HG03159 (cell line): Measurements from ENCODE around the gene TEX19.

Experiments used
- ATAC-seq: cut with Tn5 transposase; IDR thresholded peaks from one replicate; pipeline ENCODE4 v1.9.1; 2021; ENCODE audit warnings: mild to moderate bottlenecking, moderate library complexity; ENCODE audit not compliant: unreplicated experiment

TEX19 gene, protein sequence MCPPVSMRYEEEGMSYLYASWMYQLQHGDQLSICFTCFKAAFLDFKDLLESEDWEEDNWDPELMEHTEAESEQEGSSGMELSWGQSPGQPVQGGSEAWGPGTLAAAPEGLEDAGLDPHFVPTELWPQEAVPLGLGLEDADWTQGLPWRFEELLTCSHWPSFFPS

GRCh38 chr17:82358465-82359350 lies at the start of gene TEX19:
Gene TEX19, plus strand, starts transcription at chr17:82359247. Its CDS starts 2,904 bp downstream, at chr17:82362151.
- no peak for ATAC-seq

- no peak for ATAC-seq
Measured at GRCh38 chr17:82309656-82310570, 49.1 kb upstream of the TEX19 start.

DNA sequence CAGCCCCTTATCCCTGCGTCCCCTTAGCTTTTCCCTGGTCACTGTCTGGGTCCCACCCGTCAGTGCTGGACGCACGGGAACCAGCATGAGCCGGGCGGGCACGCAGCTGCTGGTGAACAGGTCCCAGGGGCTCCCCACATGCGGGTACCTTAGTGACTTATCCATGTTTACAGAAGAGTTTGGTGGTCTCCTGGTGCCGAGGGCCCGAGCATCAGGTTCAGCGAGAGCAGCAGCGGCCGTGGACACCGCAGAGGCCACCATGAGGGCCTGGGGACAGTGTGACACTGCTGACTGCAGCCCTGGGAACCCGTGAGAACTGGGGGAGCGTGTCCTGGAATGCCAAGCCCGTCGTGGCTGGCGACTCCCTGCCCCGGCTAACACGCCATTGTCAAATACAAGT lies 48.2 kb upstream of the TEX19 start:
- ATAC-seq = no peak

DNA sequence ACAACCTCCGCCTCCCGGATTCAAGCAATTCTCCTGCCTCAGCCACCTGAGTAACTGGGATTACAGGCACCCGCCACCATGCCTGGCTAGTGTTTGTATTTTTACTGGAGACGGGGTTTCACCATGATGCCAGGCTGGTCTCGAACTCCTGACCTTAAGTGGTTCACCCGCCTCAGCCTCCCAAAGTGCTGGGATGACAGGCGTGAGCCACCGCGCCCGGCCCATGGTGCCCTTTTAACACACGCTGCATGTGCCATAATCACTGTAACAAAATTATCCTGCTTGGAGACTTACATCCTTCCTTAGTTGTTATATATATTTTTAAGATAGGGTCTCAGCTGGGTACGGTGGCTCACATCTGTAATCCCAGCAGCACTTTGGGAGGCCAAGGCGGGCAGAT lies 47.1 kb upstream of the TEX19 start:
- ATAC-seq = no peak

DNA sequence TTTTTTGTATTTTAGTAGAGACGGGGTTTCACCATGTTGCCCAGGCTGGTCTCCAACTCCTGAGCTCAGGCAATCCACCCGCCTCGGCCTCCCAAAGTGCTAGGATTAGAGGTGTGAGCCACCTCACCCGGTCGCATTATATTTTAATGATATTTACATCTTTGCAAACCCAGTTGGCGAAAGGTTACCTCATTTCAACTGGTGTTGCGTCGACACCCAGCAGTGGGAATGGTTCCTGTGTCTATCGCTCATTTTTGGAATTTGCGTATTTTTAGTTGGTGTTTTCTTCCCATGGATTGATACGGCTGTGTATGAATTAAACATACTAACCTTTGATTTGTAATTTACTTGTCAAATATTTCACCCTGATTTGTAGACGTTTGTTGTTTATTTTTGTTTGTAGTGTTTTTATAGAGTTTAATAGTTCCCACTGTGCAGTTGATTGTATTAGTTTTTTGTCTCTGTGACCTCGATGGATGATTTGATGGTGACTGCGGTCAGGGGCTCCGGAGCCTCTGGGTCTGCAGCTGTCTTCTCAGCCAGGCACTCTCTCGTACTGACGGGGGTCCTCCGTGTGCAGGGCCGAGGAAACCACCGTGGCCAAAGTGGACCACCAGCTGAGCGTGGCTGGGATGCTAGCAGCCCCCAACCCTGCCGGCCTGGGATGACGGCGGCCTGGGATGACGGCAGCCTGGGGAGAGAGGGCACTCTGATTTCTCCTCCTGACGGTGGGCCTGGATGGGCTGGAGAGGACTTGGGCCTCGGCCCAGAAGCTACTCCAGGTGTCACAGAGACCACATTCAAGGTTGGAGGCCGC lies 45.6 kb upstream of the TEX19 start:
- no peak for ATAC-seq

DNA sequence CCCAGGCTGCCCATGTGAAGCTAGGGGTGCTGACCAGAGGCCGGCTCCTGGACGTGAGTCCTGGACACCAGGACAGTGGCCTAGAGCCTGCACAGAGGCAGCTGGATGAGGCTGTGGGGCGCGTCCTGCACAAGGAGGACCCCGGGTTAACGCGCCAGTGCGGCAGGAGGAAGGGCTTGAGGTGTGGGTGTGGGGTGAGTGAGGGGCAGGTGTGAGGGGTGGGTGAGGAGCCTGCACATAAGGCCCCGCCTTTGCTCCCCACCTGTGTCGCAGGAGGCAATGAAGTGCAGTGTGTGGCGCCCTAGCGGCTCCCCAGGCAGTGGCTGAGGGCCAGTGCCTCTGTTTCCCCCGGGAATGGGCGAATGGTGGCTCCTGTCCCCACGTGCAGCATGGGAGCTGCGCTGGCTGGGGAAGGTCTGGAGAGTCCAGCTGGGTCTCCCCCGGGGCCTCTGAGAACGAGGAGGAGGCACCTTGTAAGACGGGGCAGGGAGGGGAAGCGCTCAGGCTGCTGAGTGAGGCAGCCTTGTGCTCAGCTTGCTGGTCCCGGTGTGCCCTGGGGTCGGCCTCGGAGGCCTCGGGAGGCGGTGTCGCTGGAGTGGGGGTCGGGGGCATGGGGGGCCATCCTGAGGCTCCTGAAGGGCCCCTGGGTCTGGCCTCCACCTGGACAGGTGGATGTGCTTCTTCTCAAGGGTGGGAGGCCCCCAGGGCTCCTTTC lies 44.9 kb upstream of the TEX19 start:
- ATAC-seq = no peak

GRCh38 chr17:82314727-82315605 lies 44.1 kb upstream of the TEX19 start:
- ATAC-seq = no peak

DNA sequence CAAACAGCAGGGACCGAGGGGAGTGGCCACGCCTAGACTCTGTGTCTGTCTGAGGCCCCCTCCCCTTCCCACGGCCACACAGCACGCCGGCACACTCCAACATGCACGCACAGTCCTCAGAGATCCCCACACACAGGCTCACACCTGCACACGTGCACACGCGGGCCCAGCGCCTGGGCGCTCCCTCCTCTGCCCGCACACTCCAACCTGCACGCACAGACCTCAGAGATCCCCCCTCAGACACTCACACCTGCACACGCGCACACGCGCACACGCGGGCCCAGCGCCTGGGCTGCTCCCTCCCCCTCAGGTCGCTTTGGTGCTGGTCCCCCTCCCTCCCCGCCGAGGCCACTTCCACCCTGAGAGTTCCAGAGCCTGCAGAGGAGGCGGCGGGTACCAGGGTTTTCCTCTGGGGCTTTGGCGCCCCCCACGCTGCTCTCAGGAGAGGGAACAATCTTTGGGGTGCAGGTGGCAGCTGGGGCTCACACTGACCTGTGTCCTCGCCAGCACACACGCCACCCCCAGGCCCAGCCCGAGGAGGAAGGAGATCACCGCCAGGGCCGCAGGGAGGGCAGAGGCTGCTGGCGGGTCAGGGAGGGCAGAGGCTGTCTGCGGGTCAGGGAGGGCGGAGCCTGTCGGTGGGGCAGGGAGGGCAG lies 43.2 kb upstream of the TEX19 start:
- ATAC-seq = no peak

GRCh38 chr17:82316651-82317393 lies 42.2 kb upstream of the TEX19 start:
- ATAC-seq = no peak

- no peak for ATAC-seq
Measured at GRCh38 chr17:82317394-82318168, 41.5 kb upstream of the TEX19 start, which contains the start of gene CD7. Gene CD7, minus strand, starts transcription at chr17:82317608. Its CDS starts 113 bp downstream, at chr17:82317495.

- ATAC-seq = no peak
Measured at GRCh38 chr17:82318169-82318498, 40.9 kb upstream of the TEX19 start.

- no peak for ATAC-seq
Measured at GRCh38 chr17:82318772-82319606, 40.1 kb upstream of the TEX19 start.

- no peak for ATAC-seq
Measured at GRCh38 chr17:82319619-82320062, 39.4 kb upstream of the TEX19 start.

GRCh38 chr17:82320140-82320840 lies 38.8 kb upstream of the TEX19 start:
- ATAC-seq = no peak
